Measurements from ENCODE around the gene ADGRB3. TPM values are rescaled to one million over a fixed set of nuclear protein-coding genes. Genes with fewer than 3 reads are reported as not detected.

ADGRB3 gene
- total RNA-seq, 1 donor from 2014 or later: 3.5 TPM

GRCh38 chr6:69005199-69005598, 370.1 kb downstream of the ADGRB3 start:
- ATAC-seq (no peak), DNase-seq (no peak)
- Histone ChIP-seq H3K27me3 (no peaks in the 10 kb centered on the region), H3K4me3 (no peak overlapping the region), H3K36me3 (no peaks in the 10 kb centered on the region), H3K4me1 (no peaks in the 10 kb centered on the region), H3K9me3 (no peaks in the 10 kb centered on the region), H3K27ac (no peak overlapping the region)
- intact Hi-C loops (cut with DNase I): no loop called here
- no peak for TF ChIP-seq CTCF (IDR thresholded peaks at IDR 0.05)

GRCh38 chr6:69007781-69008180, 372.7 kb downstream of the ADGRB3 start:
- no peak overlapping the region for H3K4me3 ChIP-seq
- DNase-seq (no peak), ATAC-seq (no peak)
- H3K27me3 ChIP-seq: no peaks in the 10 kb centered on the region
- H3K27ac ChIP-seq: no peak overlapping the region
- no peak for TF ChIP-seq CTCF (IDR thresholded peaks at IDR 0.05)
- H3K9me3 ChIP-seq: no peaks in the 10 kb centered on the region
- intact Hi-C loops (cut with DNase I): no loop called here
- no peaks in the 10 kb centered on the region for H3K4me1 ChIP-seq
- no peaks in the 10 kb centered on the region for H3K36me3 ChIP-seq

GRCh38 chr6:69012211-69012610, 377.1 kb downstream of the ADGRB3 start:
- DNase-seq (no peak), ATAC-seq (no peak)
- no peak for TF ChIP-seq CTCF (IDR thresholded peaks at IDR 0.05)
- no peaks in the 10 kb centered on the region for H3K4me1 ChIP-seq
- no peak overlapping the region for H3K27ac ChIP-seq
- H3K27me3 ChIP-seq: no peaks in the 10 kb centered on the region
- no peaks in the 10 kb centered on the region for H3K9me3 ChIP-seq
- intact Hi-C loops (cut with DNase I): no loop called here
- H3K36me3 ChIP-seq: no peaks in the 10 kb centered on the region
- H3K4me3 ChIP-seq: no peak overlapping the region

- DNase-seq: no peak
These were observed 377.8 kb downstream of the ADGRB3 start for GRCh38 chr6:69012876-69013275.

GRCh38 chr6:69018906-69019305, 383.8 kb downstream of the ADGRB3 start:
- ATAC-seq (no peak), DNase-seq (no peak)
- H3K9me3 ChIP-seq: no peaks in the 10 kb centered on the region
- H3K27me3 ChIP-seq: no peaks in the 10 kb centered on the region
- TF ChIP-seq CTCF (IDR thresholded peaks at IDR 0.05): no peak
- intact Hi-C loops (cut with DNase I): no loop called here
- no peak overlapping the region for H3K4me3 ChIP-seq
- H3K4me1 ChIP-seq: no peaks in the 10 kb centered on the region
- no peak overlapping the region for H3K27ac ChIP-seq
- no peaks in the 10 kb centered on the region for H3K36me3 ChIP-seq

More at GRCh38 chr6:69012876-69013275, 377.8 kb downstream of the ADGRB3 start:
- no peak overlapping the region for H3K27ac ChIP-seq
- TF ChIP-seq CTCF (IDR thresholded peaks at IDR 0.05): no peak
- no peaks in the 10 kb centered on the region for H3K27me3 ChIP-seq
- intact Hi-C loops (cut with DNase I): no loop called here
- H3K9me3 ChIP-seq: no peaks in the 10 kb centered on the region
- H3K4me3 ChIP-seq: no peak overlapping the region
- ATAC-seq: no peak
- H3K4me1 ChIP-seq: no peaks in the 10 kb centered on the region
- H3K36me3 ChIP-seq: no peaks in the 10 kb centered on the region

- no peak overlapping the region for H3K27ac ChIP-seq
- no peaks in the 10 kb centered on the region for H3K4me1 ChIP-seq
- ATAC-seq: no peak
- no peak for TF ChIP-seq CTCF (IDR thresholded peaks at IDR 0.05)
- DNase-seq: no peak
- no peaks in the 10 kb centered on the region for H3K36me3 ChIP-seq
- H3K27me3 ChIP-seq: no peaks in the 10 kb centered on the region
- no peak overlapping the region for H3K4me3 ChIP-seq
- intact Hi-C loops (cut with DNase I): no loop called here
- H3K9me3 ChIP-seq: no peaks in the 10 kb centered on the region
These were observed 384.8 kb downstream of the ADGRB3 start for GRCh38 chr6:69019832-69020231.

All from upper lobe of right lung (tissue), 1 donor.